BJ (cell line): Measurements from ENCODE around the gene RNASET2. TPM values are rescaled to one million over a fixed set of nuclear protein-coding genes. Genes with fewer than 3 reads are reported as not detected.
"Not testable (repeated sequence)": the region's sequence is repeated elsewhere in the genome, so short reads cannot be mapped to it uniquely, and the experiment has no call there.

Experiments used
- CTCF ChIA-PET: fragments of 350-600 bp; formaldehyde crosslinking; extraction: SDS; loops from one replicate; lab custom pipeline; 2021; ENCODE audit warnings: antibody characterized with exemption, inconsistent platforms; lab: Yijun Ruan, JAX
- POLR2A ChIA-PET: fragments of 300-600 bp; sonication (Branson Sonifier 250); formaldehyde crosslinking; extraction: SDS; loops from one replicate; lab custom pipeline; 2021; ENCODE audit warnings: antibody characterized with exemption; lab: Charles Lee
- DNase-seq: peaks from one replicate; pipeline ENCODE4 v3.0.0-alpha.2; 2011; ENCODE audit warnings: low read depth
- H3K27me3 ChIP-seq: 2 replicates; pipeline ENCODE4 v1.6.0; 2011; ENCODE audit warnings: low read length; ENCODE audit not compliant: control insufficient read depth, insufficient read depth
- H3K36me3 ChIP-seq: 2 replicates; pipeline ENCODE4 v1.5.1; 2011; ENCODE audit warnings: low read length; ENCODE audit not compliant: control insufficient read depth, insufficient read depth
- H3K4me3 ChIP-seq: 2 replicates; pipeline ENCODE4 v1.5.1; 2011; ENCODE audit warnings: low read depth, mild to moderate bottlenecking, control low read depth, low read length
- CTCF ChIP-seq: IDR thresholded peaks from 2 replicates; pipeline ENCODE4 v1.5.1; 2011; ENCODE audit warnings: low read depth, mild to moderate bottlenecking, control low read depth, inconsistent platforms, low read length, moderate library complexity; ENCODE audit not compliant: insufficient read depth
- polyA plus RNA-seq: library from polyadenylated mRNA; depleted of rRNA; stranded (reverse); fragments of >200 nt; gene quantifications from 2 replicates; pipeline ENCODE4 v1.2.3, GENCODE V29; 2011

The RNASET2 gene
- polyA plus RNA-seq, 1 experiment, result 24.7 TPM

- no peaks in the 10 kb centered on the region for H3K36me3 ChIP-seq
- no peaks in the 10 kb centered on the region for H3K27me3 ChIP-seq
- ChIA-PET POLR2A (no interaction called here), CTCF (no interaction called here)
- no peak for DNase-seq
- TF ChIP-seq CTCF, result no peak
- H3K4me3 ChIP-seq, result no peak overlapping the region
Measured at GRCh38 chr6:166916824-166917223, 39.5 kb downstream of the RNASET2 start.

GRCh38 chr6:166915484-166915883, 40.9 kb downstream of the RNASET2 start:
- H3K4me3 ChIP-seq, CTCF ChIA-PET, H3K27me3 ChIP-seq, POLR2A ChIA-PET, DNase-seq, H3K36me3 ChIP-seq: not testable (repeated sequence)

GRCh38 chr6:166914952-166915351, 41.4 kb downstream of the RNASET2 start:
- POLR2A ChIA-PET, CTCF ChIA-PET: not testable (repeated sequence)

GRCh38 chr6:166911248-166911677, 45.1 kb downstream of the RNASET2 start:
- POLR2A ChIA-PET, result no interaction called here
- no peaks in the 10 kb centered on the region for H3K27me3 ChIP-seq
- no peaks in the 10 kb centered on the region for H3K36me3 ChIP-seq
- no peak for TF ChIP-seq CTCF
- DNase-seq, result no peak
- H3K4me3 ChIP-seq, result no peak overlapping the region
- CTCF ChIA-PET, result no interaction called here

More at GRCh38 chr6:166914952-166915351, 41.4 kb downstream of the RNASET2 start:
- not testable (repeated sequence) for H3K4me3 ChIP-seq, H3K27me3 ChIP-seq, DNase-seq, H3K36me3 ChIP-seq

GRCh38 chr6:166910601-166911000, 45.7 kb downstream of the RNASET2 start:
- no peak overlapping the region for H3K4me3 ChIP-seq
- no peak for DNase-seq
- ChIA-PET CTCF (no interaction called here), POLR2A (no interaction called here)
- TF ChIP-seq CTCF, result no peak
- H3K36me3 ChIP-seq, result no peaks in the 10 kb centered on the region
- no peaks in the 10 kb centered on the region for H3K27me3 ChIP-seq

- Histone ChIP-seq H3K4me3 (no peak overlapping the region), H3K36me3 (no peaks in the 10 kb centered on the region), H3K27me3 (no peaks in the 10 kb centered on the region)
- ChIA-PET CTCF (no interaction called here), POLR2A (no interaction called here)
- no peak for TF ChIP-seq CTCF
- DNase-seq, result no peak
Measured at GRCh38 chr6:166908811-166909210, 47.5 kb downstream of the RNASET2 start.
